ENCODE measurements around the gene IGDCC3.

DNA sequence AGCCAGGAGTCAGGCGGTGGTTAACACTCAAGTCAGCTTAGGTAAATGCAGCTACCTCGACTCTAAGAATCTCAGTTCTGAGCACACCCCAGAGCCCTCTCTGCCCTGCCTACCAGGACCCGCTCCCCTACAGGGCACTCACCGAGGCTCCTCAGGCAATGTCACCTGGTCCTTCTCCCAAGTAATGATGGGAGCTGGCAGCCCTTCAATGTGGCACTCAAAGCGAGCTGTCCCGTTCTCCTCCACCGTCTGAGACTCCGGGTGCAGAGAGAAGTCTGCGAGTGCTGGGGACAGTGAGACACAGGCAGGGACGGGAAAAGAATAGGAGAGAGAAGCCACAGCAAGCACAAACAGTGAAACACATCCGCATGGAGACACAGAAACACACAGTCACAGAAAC, 32.2 kb upstream of the IGDCC3 start:
- TF ChIP-seq EZH2 (IDR thresholded peaks at IDR 0.05; ENCODE audit: insufficient read depth, poor library complexity, severe bottlenecking) (no peak), EZH2phosphoT487 (IDR thresholded peaks at IDR 0.05; ENCODE audit: insufficient read depth, low read depth) (no peak)
